Small intestine (tissue), 7 donors: ENCODE results near the gene PLB1. TPM values are rescaled to one million over a fixed set of nuclear protein-coding genes. Genes with fewer than 3 reads are reported as not detected.

Source experiments
- DNase-seq, 2 donors: peaks; one replicate each; pipeline versions ENCODE4 v3.0.0 to v3.0.0-alpha.2; 2013
- FAIRE-seq: peaks from 2 replicates; lab custom pipeline; 2012; peaks lifted over from hg19 to GRCh38; lab: Jason Lieb, UNC
- H3K27ac ChIP-seq, 3 donors: one replicate each; pipeline ENCODE4 v1.5.1; 2013; ENCODE audit warnings: low read length in 2 of 3, mild to moderate bottlenecking in 2 of 3, control low read depth in 1 of 3, inconsistent platforms in 1 of 3, low read depth in 1 of 3, moderate library complexity in 1 of 3
- H3K27me3 ChIP-seq, 3 donors: one replicate each; pipeline ENCODE4 v1.6.1; 2013; ENCODE audit warnings: low read length in 3 of 3, inconsistent platforms in 1 of 3; ENCODE audit not compliant: control insufficient read depth in 3 of 3, insufficient read depth in 3 of 3
- H3K36me3 ChIP-seq, 3 donors: one replicate each; pipeline ENCODE4 v1.6.1; 2013; ENCODE audit warnings: low read length in 3 of 3, inconsistent platforms in 1 of 3, low read depth in 1 of 3, mild to moderate bottlenecking in 1 of 3, moderate library complexity in 1 of 3; ENCODE audit not compliant: control insufficient read depth in 3 of 3, insufficient read depth in 2 of 3
- H3K4me1 ChIP-seq, 3 donors: one replicate each; pipeline ENCODE4 v1.6.1; 2013; ENCODE audit warnings: low read length in 2 of 3, inconsistent platforms in 1 of 3, low read depth in 1 of 3, mild to moderate bottlenecking in 1 of 3, moderate library complexity in 1 of 3; ENCODE audit not compliant: control insufficient read depth in 3 of 3, insufficient read depth in 2 of 3
- H3K4me3 ChIP-seq, 3 donors: one replicate each; pipeline ENCODE4 v1.5.1; 2013; ENCODE audit warnings: low read length in 3 of 3, control low read depth in 1 of 3, inconsistent platforms in 1 of 3, low read depth in 1 of 3, mild to moderate bottlenecking in 1 of 3, moderate library complexity in 1 of 3
- H3K9me3 ChIP-seq, 2 donors: one replicate each; pipeline ENCODE4 v1.6.1; 2013; ENCODE audit warnings: low read depth in 1 of 2, low read length in 1 of 2; ENCODE audit not compliant: control insufficient read depth in 2 of 2, insufficient read depth in 1 of 2
- WGBS, 3 donors: extraction: QIAGEN DNeasy Blood & Tissue Kit; methylation state at CpG; one replicate each; pipeline ENCODE4 v1.1.7; 2013; 5-methylcytosine and 5-hydroxymethylcytosine counted together
- polyA plus RNA-seq, 4 donors: library from polyadenylated mRNA; stranded (reverse) in 3 of 4; unstranded in 1 of 4; fragments of 200-250 nt in 3 of 4; fragments of 120-200 nt in 1 of 4; gene quantifications; one replicate each; pipeline versions ENCODE4 v1.2.1 to v1.2.3, GENCODE V29; 2013
- donor health status: healthy with polysubstance abuse.
- donor health status: control.
- donor health status: control.
- donor health status: Bipolar disorder and iron deficiency.
- donor health status: healthy.

PLB1 gene
- polyA plus RNA-seq, 4 donors, result 0.45 to 125 (median 1.1) TPM

GRCh38 chr2:28621172-28622100 lies 125.6 kb downstream of the PLB1 start:
- peaks cover 7 to 33% (median 22%) of the 10 kb centered on the region in 3 donors for H3K4me1 ChIP-seq
- no peak for FAIRE-seq
- H3K36me3 ChIP-seq, result no peaks in the 10 kb centered on the region

GRCh38 chr2:28622101-28622499 lies 126.2 kb downstream of the PLB1 start:
- 24 to 60% (median 41%) methylated on average over 2 of the region's 2 CpGs for WGBS, 3 donors
- FAIRE-seq (no peak), DNase-seq (peak in 1 of 2 donors; percentile 67)
- Histone ChIP-seq H3K27ac (peak overlapping the region; percentile 75 to 97 (median 85)), H3K9me3 (no peaks in the 10 kb centered on the region), H3K4me3 (no peak overlapping the region), H3K27me3 (no peaks in the 10 kb centered on the region), H3K36me3 (no peaks in the 10 kb centered on the region), H3K4me1 (peaks cover 7 to 33% (median 22%) of the 10 kb centered on the region in 3 donors)

More at GRCh38 chr2:28621172-28622100, 125.6 kb downstream of the PLB1 start:
- DNase-seq, result peak; percentile 83 to 91
- 16 to 24% (median 17%) methylated on average over 15 of the region's 15 CpGs for WGBS, 3 donors
- H3K27me3 ChIP-seq, result no peaks in the 10 kb centered on the region
- H3K4me3 ChIP-seq, result no peak overlapping the region
- H3K27ac ChIP-seq, result peak overlapping the region; percentile 75 to 97 (median 85)
- no peaks in the 10 kb centered on the region for H3K9me3 ChIP-seq

GRCh38 chr2:28623582-28624405 lies 127.9 kb downstream of the PLB1 start:
- WGBS, 3 donors, result 63 to 83% (median 74%) methylated on average over 12 of the region's 12 CpGs
- peak overlapping the region in 2 of 3 donors; percentile 16 to 22 for H3K27ac ChIP-seq

GRCh38 chr2:28624436-28624792 lies 128.6 kb downstream of the PLB1 start:
- FAIRE-seq, result no peak
- DNase-seq, result no peak
- H3K9me3 ChIP-seq, result no peaks in the 10 kb centered on the region
- no peaks in the 10 kb centered on the region for H3K27me3 ChIP-seq
- H3K36me3 ChIP-seq, result no peaks in the 10 kb centered on the region
- peak overlapping the region in 2 of 3 donors; percentile 69 to 94 for H3K27ac ChIP-seq
- whole genome bisulfite sequencing, 3 donors, result 51 to 69% (median 64%) methylated on average over 2 of the region's 2 CpGs
- peaks cover 7 to 33% (median 22%) of the 10 kb centered on the region in 3 donors for H3K4me1 ChIP-seq
- no peak overlapping the region for H3K4me3 ChIP-seq

More at GRCh38 chr2:28623582-28624405, 127.9 kb downstream of the PLB1 start:
- H3K27me3 ChIP-seq, result no peaks in the 10 kb centered on the region
- no peaks in the 10 kb centered on the region for H3K9me3 ChIP-seq
- no peak overlapping the region for H3K4me3 ChIP-seq
- peaks cover 7 to 33% (median 22%) of the 10 kb centered on the region in 3 donors for H3K4me1 ChIP-seq
- FAIRE-seq (no peak), DNase-seq (peak; percentile 45 to 53)
- no peaks in the 10 kb centered on the region for H3K36me3 ChIP-seq

GRCh38 chr2:28624793-28625701 lies 129.2 kb downstream of the PLB1 start:
- H3K36me3 ChIP-seq, result no peaks in the 10 kb centered on the region
- H3K27me3 ChIP-seq, result no peaks in the 10 kb centered on the region
- DNase-seq, result peak; percentile 48 to 66
- no peak overlapping the region for H3K4me3 ChIP-seq
- peaks cover 7 to 33% (median 22%) of the 10 kb centered on the region in 3 donors for H3K4me1 ChIP-seq
- H3K9me3 ChIP-seq, result no peaks in the 10 kb centered on the region
- 50 to 73% (median 58%) methylated on average over 19 of the region's 19 CpGs for WGBS, 3 donors
- peak overlapping the region; percentile 46 to 94 (median 69) for H3K27ac ChIP-seq
- FAIRE-seq, result no peak

GRCh38 chr2:28626376-28626775 lies 130.5 kb downstream of the PLB1 start:
- FAIRE-seq, result no peak
- no peaks in the 10 kb centered on the region for H3K36me3 ChIP-seq
- no peak overlapping the region for H3K4me3 ChIP-seq
- H3K27ac ChIP-seq, result peak overlapping the region in 2 of 3 donors; percentile 11 to 79
- H3K4me1 ChIP-seq, result peaks cover 7 to 28% (median 14%) of the 10 kb centered on the region in 3 donors
- 87 to 92% (median 89%) methylated on average over 4 to 5 of the region's 5 CpGs for WGBS, 3 donors
- no peak for DNase-seq
- no peaks in the 10 kb centered on the region for H3K9me3 ChIP-seq
- H3K27me3 ChIP-seq, result no peaks in the 10 kb centered on the region

- no peaks in the 10 kb centered on the region for H3K27me3 ChIP-seq
- 69 to 93% (median 92%) methylated on average over 7 of the region's 7 CpGs for WGBS, 3 donors
- DNase-seq (no peak), FAIRE-seq (no peak)
- H3K9me3 ChIP-seq, result no peaks in the 10 kb centered on the region
- H3K4me1 ChIP-seq, result peaks cover 7 to 24% (median 14%) of the 10 kb centered on the region in 3 donors
- H3K4me3 ChIP-seq, result no peak overlapping the region
- H3K27ac ChIP-seq, result peak overlapping the region in 2 of 3 donors; percentile 11 to 84
- H3K36me3 ChIP-seq, result no peaks in the 10 kb centered on the region
Observed at GRCh38 chr2:28626891-28627421, 131.1 kb downstream of the PLB1 start.
